GM12891 (cell line): ENCODE measurements around the gene FOXE1.

ENCODE experiments used
- POLR2A ChIP-seq: IDR thresholded peaks from 2 replicates; pipeline ENCODE4 v1.6.1; 2011; ENCODE audit warnings: low read depth, low read length, control low read depth
- POLR2AphosphoS5 ChIP-seq: IDR thresholded peaks from 2 replicates; pipeline ENCODE4 v1.6.1; 2011; ENCODE audit warnings: low read depth, low read length, control low read depth

GRCh38 chr9:97842960-97843359, 10.1 kb upstream of the FOXE1 start:
- TF ChIP-seq POLR2A (no peak), POLR2AphosphoS5 (no peak)
